ENCODE data around the gene AGL.
"Not testable (repeated sequence)": the region's sequence is repeated elsewhere in the genome, so short reads cannot be mapped to it uniquely, and the experiment has no call there.

Gene AGL

GRCh38 chr1:99950486-99950885 lies 100.3 kb downstream of the AGL start:
- Histone ChIP-seq H3K27me3 (no peaks in the 10 kb centered on the region), H3K9me3 (replicated peaks in 1 of 11) (no peaks in the 10 kb centered on the region), H3K9ac (no peak overlapping the region), H3K36me3 (no peaks in the 10 kb centered on the region), H3K27ac (no peak overlapping the region), H3K4me3 (no peak overlapping the region), H4K20me1 (no peaks in the 10 kb centered on the region), H3K4me1 (no peaks in the 10 kb centered on the region), H3K4me2 (no peak overlapping the region)
- no peak for TF ChIP-seq Cebpa-rat (IDR thresholded peaks at IDR 0.05)

- no peaks in the 10 kb centered on the region for H4K20me1 ChIP-seq
- H3K4me3 ChIP-seq = no peak overlapping the region
- no peak overlapping the region for H3K9ac ChIP-seq
- H3K4me2 ChIP-seq = no peak overlapping the region
- H3K4me1 ChIP-seq = peaks cover 0 to 7% (median 0%) of the 10 kb centered on the region in 10 experiments; a peak in 1 of 20 replicates
- H3K36me3 ChIP-seq = no peaks in the 10 kb centered on the region
- H3K27me3 ChIP-seq = no peaks in the 10 kb centered on the region
- no peak for TF ChIP-seq Cebpa-rat (IDR thresholded peaks at IDR 0.05)
- H3K9me3 ChIP-seq (replicated peaks in 1 of 11) = no peaks in the 10 kb centered on the region
- H3K27ac ChIP-seq = no peak overlapping the region
Measured at GRCh38 chr1:99952522-99952921, 102.4 kb downstream of the AGL start.

GRCh38 chr1:99955375-99955774 lies 105.2 kb downstream of the AGL start:
- TF ChIP-seq Cebpa-rat (IDR thresholded peaks at IDR 0.05) = no peak
- Histone ChIP-seq H3K36me3 (no peaks in the 10 kb centered on the region), H3K4me3 (no peak overlapping the region), H3K9ac (no peak overlapping the region), H3K9me3 (replicated peaks in 1 of 11) (no peaks in the 10 kb centered on the region), H3K27me3 (no peaks in the 10 kb centered on the region), H3K4me2 (no peak overlapping the region), H3K27ac (no peak overlapping the region), H4K20me1 (no peaks in the 10 kb centered on the region), H3K4me1 (peaks cover 0 to 7% (median 0%) of the 10 kb centered on the region in 10 experiments; a peak in 1 of 20 replicates)

- Histone ChIP-seq H3K4me3 (no peak overlapping the region), H3K4me1 (peaks cover 0 to 7% (median 0%) of the 10 kb centered on the region in 10 experiments; a peak in 1 of 20 replicates), H3K27me3 (no peaks in the 10 kb centered on the region), H3K36me3 (no peaks in the 10 kb centered on the region), H4K20me1 (no peaks in the 10 kb centered on the region), H3K9ac (no peak overlapping the region), H3K4me2 (no peak overlapping the region), H3K9me3 (replicated peaks in 1 of 11) (0 out of 22 replicates have a peak, but pooled peaks cover 0 to 5% (median 0%) of the 10 kb centered on the region in 11 experiments), H3K27ac (no peak overlapping the region)
- no peak for TF ChIP-seq Cebpa-rat (IDR thresholded peaks at IDR 0.05)
Measured at GRCh38 chr1:99956755-99957154, 106.6 kb downstream of the AGL start.

- no peak for TF ChIP-seq Cebpa-rat (IDR thresholded peaks at IDR 0.05)
- Histone ChIP-seq H3K27me3 (no peaks in the 10 kb centered on the region), H3K4me3 (no peak overlapping the region), H3K4me1 (peaks cover 0 to 7% (median 0%) of the 10 kb centered on the region in 10 experiments; a peak in 1 of 20 replicates), H3K27ac (no peak overlapping the region), H3K4me2 (no peak overlapping the region), H3K9me3 (replicated peaks in 1 of 11) (0 out of 22 replicates have a peak, but pooled peaks cover 0 to 5% (median 0%) of the 10 kb centered on the region in 11 experiments), H4K20me1 (no peaks in the 10 kb centered on the region), H3K9ac (no peak overlapping the region), H3K36me3 (no peaks in the 10 kb centered on the region)
Measured at GRCh38 chr1:99957818-99958217, 107.7 kb downstream of the AGL start.

GRCh38 chr1:99959189-99959705 lies 109.1 kb downstream of the AGL start:
- not testable (repeated sequence) for H3K4me2 ChIP-seq; H4K20me1 ChIP-seq; H3K27me3 ChIP-seq; H3K9ac ChIP-seq; H3K36me3 ChIP-seq; H3K4me1 ChIP-seq; H3K4me3 ChIP-seq; H3K9me3 ChIP-seq (replicated peaks in 1 of 11); H3K27ac ChIP-seq

- H4K20me1 ChIP-seq, H3K27me3 ChIP-seq, H3K4me2 ChIP-seq: not testable (repeated sequence)
Measured at GRCh38 chr1:99960260-99960659, 110.1 kb downstream of the AGL start.

GRCh38 chr1:99963041-99963795 lies 113.1 kb downstream of the AGL start:
- Histone ChIP-seq H3K9me3 (replicated peaks in 1 of 11) (0 out of 22 replicates have a peak, but pooled peaks cover 0 to 5% (median 0%) of the 10 kb centered on the region in 11 experiments), H3K36me3 (no peaks in the 10 kb centered on the region), H3K4me1 (no peaks in the 10 kb centered on the region), H4K20me1 (no peaks in the 10 kb centered on the region), H3K9ac (no peak overlapping the region), H3K4me2 (no peak overlapping the region), H3K27me3 (no peaks in the 10 kb centered on the region), H3K27ac (no peak overlapping the region), H3K4me3 (no peak overlapping the region)
- no peak for TF ChIP-seq Cebpa-rat (IDR thresholded peaks at IDR 0.05)

More at GRCh38 chr1:99960260-99960659, 110.1 kb downstream of the AGL start:
- not testable (repeated sequence) for H3K9ac ChIP-seq; H3K36me3 ChIP-seq; H3K4me1 ChIP-seq; H3K9me3 ChIP-seq (replicated peaks in 1 of 11); H3K27ac ChIP-seq; H3K4me3 ChIP-seq

- Histone ChIP-seq H4K20me1 (no peaks in the 10 kb centered on the region), H3K27me3 (no peaks in the 10 kb centered on the region), H3K36me3 (no peaks in the 10 kb centered on the region), H3K9me3 (replicated peaks in 1 of 11) (0 out of 22 replicates have a peak, but pooled peaks cover 0 to 5% (median 0%) of the 10 kb centered on the region in 11 experiments), H3K4me2 (no peak overlapping the region), H3K4me3 (no peak overlapping the region), H3K9ac (no peak overlapping the region), H3K4me1 (peaks cover 6 to 9% (median 7%) of the 10 kb centered on the region in 10 experiments; a peak in 17 of 20 replicates), H3K27ac (no peak overlapping the region)
- TF ChIP-seq Cebpa-rat (IDR thresholded peaks at IDR 0.05) = no peak
Measured at GRCh38 chr1:99964806-99965205, 114.6 kb downstream of the AGL start.
